Endothelial cell of umbilical vein (primary cell): ENCODE measurements around the gene EEF1AKMT4.

ENCODE experiments used
- EZH2 ChIP-seq: IDR thresholded peaks from 2 replicates; pipeline ENCODE4 v1.6.1; 2012; ENCODE audit warnings: borderline replicate concordance, low read depth, mild to moderate bottlenecking, moderate library complexity, low read length, inconsistent platforms; ENCODE audit not compliant: severe bottlenecking
- POLR2A ChIP-seq: IDR thresholded peaks from 2 replicates; pipeline ENCODE4 v1.6.1; 2012; ENCODE audit warnings: low read depth, mild to moderate bottlenecking, control low read depth, low read length

GRCh38 chr3:184209146-184209923 is 40.1 kb upstream of the EEF1AKMT4 start:
- TF ChIP-seq POLR2A (no peak), EZH2 (no peak)
